Sigmoid colon (tissue), 7 donors: Measurements from ENCODE around the gene MAN2A1. TPM values are rescaled to one million over a fixed set of nuclear protein-coding genes. Genes with fewer than 3 reads are reported as not detected.

ENCODE experiments used
- DNase-seq: peaks from one replicate; pipeline ENCODE4 v3.0.0-alpha.2; 2019
- H3K27ac ChIP-seq, 4 donors: fragments of 200-600 bp; sonication (generic); one replicate each; pipeline ENCODE4 v1.5.1; 2016 to 2019; ENCODE audit warnings: mild to moderate bottlenecking in 1 of 4
- H3K27me3 ChIP-seq, 3 donors: fragments of 200-600 bp; sonication (generic); one replicate each; pipeline ENCODE4 v1.5.1; 2019; ENCODE audit warnings: mild to moderate bottlenecking in 1 of 3
- H3K36me3 ChIP-seq, 4 donors: fragments of 200-600 bp; sonication (generic); one replicate each; pipeline ENCODE4 v1.5.1; 2016 to 2019
- H3K4me1 ChIP-seq, 4 donors: fragments of 200-600 bp; sonication (generic); one replicate each; pipeline ENCODE4 v1.5.1; 2017 to 2019
- H3K4me3 ChIP-seq, 4 donors: fragments of 200-600 bp; sonication (generic); one replicate each; pipeline ENCODE4 v1.5.1; 2017 to 2019; ENCODE audit warnings: mild to moderate bottlenecking in 2 of 4, moderate library complexity in 1 of 4
- H3K9me3 ChIP-seq, 4 donors: fragments of 200-600 bp in 3 of 4; sonication (generic) in 3 of 4; one replicate each; pipeline versions ENCODE4 v1.5.1 to v1.6.1; 2013 to 2019
- CTCF ChIP-seq, 4 experiments: fragments of 450-650 bp in 3 of 4; fragments of 200-600 bp in 1 of 4; IDR thresholded peaks; one replicate each; pipeline ENCODE4 v1.5.1; 2016 to 2019; ENCODE audit warnings: antibody characterized with exemption in 4 of 4, mild to moderate bottlenecking in 3 of 4, moderate library complexity in 2 of 4
- EP300 ChIP-seq, 4 donors: sonication (generic); formaldehyde crosslinking; IDR thresholded peaks; one replicate each; pipeline ENCODE4 v1.6.1; 2017; ENCODE audit warnings: antibody characterized with exemption in 4 of 4
- POLR2A ChIP-seq, 2 donors: fragments of 450-650 bp; IDR thresholded peaks; one replicate each; pipeline ENCODE4 v1.6.1; 2016; ENCODE audit warnings: antibody characterized with exemption in 2 of 2, mild to moderate bottlenecking in 2 of 2, moderate library complexity in 2 of 2
- POLR2AphosphoS5 ChIP-seq, 4 donors: sonication (generic); formaldehyde crosslinking; IDR thresholded peaks; one replicate each; pipeline ENCODE4 v1.6.1; 2017; ENCODE audit warnings: antibody characterized with exemption in 4 of 4
- WGBS, 2 donors: extraction: QIAGEN DNeasy Blood & Tissue Kit; methylation state at CpG; one replicate each; pipeline ENCODE4 v1.1.7; 2013; 5-methylcytosine and 5-hydroxymethylcytosine counted together
- intact Hi-C: fragments of 100-400 bp; cut with DNase I; formaldehyde crosslinking; loops from one replicate; pipeline ENCODE4 v1.15.1; 2023
- polyA plus RNA-seq, 3 donors: library from polyadenylated mRNA; stranded (reverse); fragments of 200-250 nt; gene quantifications; one replicate each; pipeline ENCODE4 v1.2.3, GENCODE V29; 2013
- total RNA-seq, 4 donors: library from RNA; depleted of rRNA; stranded (reverse); fragments of >200 nt; gene quantifications; one replicate each; pipeline ENCODE4 v1.1.0, GENCODE V29; 2016
- donor health status: healthy with polysubstance abuse.
- donor health status: Bipolar disorder and iron deficiency.
- donor health status: healthy.

MAN2A1 gene
- total and polyA plus RNA-seq, 7 donors, result 3.6 to 58.4 (median 40.2) TPM

- no peaks in the 10 kb centered on the region for H3K9me3 ChIP-seq
- peaks cover 0 to 16% (median 2%) of the 10 kb centered on the region in 4 donors for H3K36me3 ChIP-seq
- TF ChIP-seq POLR2A (IDR thresholded peaks at IDR 0.05), result no peak
- TF ChIP-seq POLR2AphosphoS5 (IDR thresholded peaks at IDR 0.05), result no peak
- no peak for TF ChIP-seq EP300 (IDR thresholded peaks at IDR 0.05)
- TF ChIP-seq CTCF (IDR thresholded peaks at IDR 0.05), result no peak
- H3K4me3 ChIP-seq, result no peak overlapping the region
- intact Hi-C loops, result no loop called here
- H3K4me1 ChIP-seq, result peaks cover 0 to 7% (median 0%) of the 10 kb centered on the region in 4 donors
- no peak for DNase-seq
- 91 to 96% methylated on average over 4 of the region's 4 CpGs for WGBS, 2 donors
- H3K27ac ChIP-seq, result no peak overlapping the region
- no peaks in the 10 kb centered on the region for H3K27me3 ChIP-seq
Measured at GRCh38 chr5:109718632-109719031, 28.9 kb downstream of the MAN2A1 start.

GRCh38 chr5:109719978-109720377 lies 30.3 kb downstream of the MAN2A1 start:
- no peak for DNase-seq
- TF ChIP-seq CTCF (IDR thresholded peaks at IDR 0.05), result no peak
- TF ChIP-seq EP300 (IDR thresholded peaks at IDR 0.05), result no peak
- TF ChIP-seq POLR2AphosphoS5 (IDR thresholded peaks at IDR 0.05), result no peak
- no peak for TF ChIP-seq POLR2A (IDR thresholded peaks at IDR 0.05)
- intact Hi-C loops, result no loop called here
- Histone ChIP-seq H3K4me1 (peaks cover 0 to 6% (median 0%) of the 10 kb centered on the region in 4 donors), H3K27me3 (no peaks in the 10 kb centered on the region), H3K4me3 (no peak overlapping the region), H3K27ac (no peak overlapping the region), H3K36me3 (peaks cover 0 to 16% (median 2%) of the 10 kb centered on the region in 4 donors), H3K9me3 (no peaks in the 10 kb centered on the region)

- intact Hi-C loops, result no loop called here
- Histone ChIP-seq H3K9me3 (no peaks in the 10 kb centered on the region), H3K27me3 (no peaks in the 10 kb centered on the region), H3K4me1 (peaks cover 0 to 6% (median 0%) of the 10 kb centered on the region in 4 donors), H3K27ac (no peak overlapping the region), H3K4me3 (no peak overlapping the region), H3K36me3 (peaks cover 0 to 8% (median 0%) of the 10 kb centered on the region in 4 donors)
- 93% methylated on average over 1 of the region's 1 CpG for WGBS, 2 donors
- DNase-seq, result no peak
- no peak for TF ChIP-seq POLR2A (IDR thresholded peaks at IDR 0.05)
- no peak for TF ChIP-seq CTCF (IDR thresholded peaks at IDR 0.05)
- TF ChIP-seq POLR2AphosphoS5 (IDR thresholded peaks at IDR 0.05), result no peak
- no peak for TF ChIP-seq EP300 (IDR thresholded peaks at IDR 0.05)
Measured at GRCh38 chr5:109721741-109722140, 32.0 kb downstream of the MAN2A1 start.

- Histone ChIP-seq H3K36me3 (no peaks in the 10 kb centered on the region), H3K4me1 (peaks cover 0 to 3% (median 0%) of the 10 kb centered on the region in 4 donors), H3K4me3 (no peak overlapping the region), H3K27ac (no peak overlapping the region), H3K27me3 (no peaks in the 10 kb centered on the region), H3K9me3 (no peaks in the 10 kb centered on the region)
- intact Hi-C loops, result no loop called here
- TF ChIP-seq POLR2A (IDR thresholded peaks at IDR 0.05) (no peak), EP300 (IDR thresholded peaks at IDR 0.05) (no peak), POLR2AphosphoS5 (IDR thresholded peaks at IDR 0.05) (no peak), CTCF (IDR thresholded peaks at IDR 0.05) (no peak)
- no peak for DNase-seq
Measured at GRCh38 chr5:109723606-109724005, 33.9 kb downstream of the MAN2A1 start.

GRCh38 chr5:109725135-109725534 lies 35.4 kb downstream of the MAN2A1 start:
- WGBS, 2 donors, result 88 to 92% methylated on average over 2 of the region's 2 CpGs
- no peak for DNase-seq
- Histone ChIP-seq H3K36me3 (no peaks in the 10 kb centered on the region), H3K27ac (no peak overlapping the region), H3K27me3 (no peaks in the 10 kb centered on the region), H3K9me3 (no peaks in the 10 kb centered on the region), H3K4me1 (no peaks in the 10 kb centered on the region), H3K4me3 (no peak overlapping the region)
- TF ChIP-seq CTCF (IDR thresholded peaks at IDR 0.05), result no peak
- TF ChIP-seq POLR2AphosphoS5 (IDR thresholded peaks at IDR 0.05), result no peak
- TF ChIP-seq POLR2A (IDR thresholded peaks at IDR 0.05), result no peak
- no peak for TF ChIP-seq EP300 (IDR thresholded peaks at IDR 0.05)
- intact Hi-C loops, result no loop called here
